HG03196 (cell line): Measurements from ENCODE around the gene PTPN22.

Experiments
- ATAC-seq: cut with Tn5 transposase; IDR thresholded peaks from one replicate; pipeline ENCODE4 v1.9.1; 2021; ENCODE audit not compliant: unreplicated experiment

The PTPN22 gene

GRCh38 chr1:113765306-113766230, 105.9 kb downstream of the PTPN22 start:
- no peak for ATAC-seq
